HG03139 (cell line): Measurements from ENCODE around the gene C4orf51.
"Not testable (repeated sequence)": the region's sequence is repeated elsewhere in the genome, so short reads cannot be mapped to it uniquely, and the experiment has no call there.

ENCODE experiments used
- ATAC-seq: cut with Tn5 transposase; IDR thresholded peaks from one replicate; pipeline ENCODE4 v1.9.1; 2021; ENCODE audit not compliant: unreplicated experiment

The C4orf51 gene

DNA sequence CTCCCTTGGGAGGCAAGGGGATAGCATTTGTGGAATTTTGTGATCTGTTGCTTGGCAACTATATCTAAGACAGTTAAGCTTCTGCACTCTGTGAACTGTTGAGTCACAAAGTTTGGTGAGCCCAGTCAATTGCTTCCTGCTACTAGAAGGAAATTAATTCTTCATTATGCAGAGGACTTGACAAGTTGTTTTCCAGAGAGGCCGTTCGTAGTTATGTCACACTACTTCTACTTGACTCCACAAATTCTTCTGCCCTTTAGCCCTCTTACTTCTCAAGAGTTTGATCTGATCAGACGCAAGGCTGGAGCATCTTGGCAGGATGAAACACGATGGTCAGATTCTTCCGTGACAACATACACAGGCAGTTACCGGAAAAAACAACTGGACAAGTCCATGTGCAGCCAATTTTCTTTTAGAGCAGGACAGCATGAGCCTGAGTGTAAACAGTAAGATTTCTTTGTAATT is at the start of gene C4orf51:
Gene C4orf51, plus strand, starts transcription at position 156 of the 465 bp plus-strand sequence. Its CDS starts 58 bp downstream, at position 214.
- ATAC-seq: no peak

DNA sequence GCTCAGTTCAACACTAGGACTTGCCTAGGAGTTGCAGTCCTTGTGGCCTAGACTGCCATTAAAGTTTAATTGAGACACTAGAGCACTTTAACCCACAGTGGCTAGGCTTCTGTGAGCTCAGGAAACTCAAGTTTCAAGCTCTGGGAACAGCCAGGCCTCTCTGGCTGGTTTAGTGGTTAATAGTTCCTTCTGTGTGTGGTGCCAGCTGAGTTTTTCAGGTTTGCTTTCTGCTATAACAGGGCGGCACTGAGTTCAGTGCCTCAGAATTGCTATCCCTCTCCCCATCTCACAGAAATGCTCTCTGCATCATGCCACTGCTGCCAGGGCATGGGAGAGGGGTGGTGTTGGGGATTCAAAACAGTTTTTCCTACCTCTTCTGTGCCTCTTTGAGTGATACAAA is 44.8 kb upstream of the C4orf51 start:
- ATAC-seq: no peak

DNA sequence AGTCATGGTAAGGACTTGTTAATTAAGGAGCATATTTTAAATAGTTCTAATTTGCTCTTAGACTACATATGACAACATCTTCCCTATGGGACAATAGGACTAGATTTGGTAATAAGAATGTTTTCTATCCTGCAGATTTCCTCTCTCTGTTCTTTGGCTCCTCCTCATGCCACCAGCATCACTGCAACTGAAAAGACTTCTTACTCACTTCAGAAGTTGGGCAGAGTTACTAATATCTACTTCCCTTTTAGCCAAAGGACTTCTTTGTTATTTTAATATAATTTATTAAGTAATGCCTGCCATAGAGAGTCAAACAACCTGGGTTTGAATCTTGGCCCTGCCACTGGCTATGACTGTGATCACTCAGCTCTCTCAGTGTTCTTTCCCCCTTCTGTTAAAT is 44.3 kb upstream of the C4orf51 start:
- ATAC-seq: no peak

GRCh38 chr4:145639186-145639698 is 40.7 kb upstream of the C4orf51 start:
- no peak for ATAC-seq

DNA sequence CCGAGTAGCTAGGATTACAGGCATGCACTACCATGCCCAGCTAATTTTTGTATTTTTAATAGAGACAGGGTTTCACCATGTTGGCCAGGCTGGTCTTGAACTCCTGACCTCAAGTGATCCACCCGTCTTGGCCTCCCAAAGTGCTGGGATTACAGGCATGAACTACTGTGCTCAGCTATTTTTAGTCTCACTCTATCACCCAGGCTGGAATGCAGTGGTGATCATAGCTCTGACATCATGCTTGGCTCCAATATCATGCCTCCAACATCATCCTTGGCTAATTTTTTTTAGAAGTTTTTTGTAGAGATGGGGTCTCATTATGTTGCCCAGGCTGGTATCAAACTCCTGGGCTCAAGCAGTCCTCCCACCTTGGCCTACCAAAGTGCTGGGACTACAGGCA is 39.7 kb upstream of the C4orf51 start:
- ATAC-seq: not testable (repeated sequence)

DNA sequence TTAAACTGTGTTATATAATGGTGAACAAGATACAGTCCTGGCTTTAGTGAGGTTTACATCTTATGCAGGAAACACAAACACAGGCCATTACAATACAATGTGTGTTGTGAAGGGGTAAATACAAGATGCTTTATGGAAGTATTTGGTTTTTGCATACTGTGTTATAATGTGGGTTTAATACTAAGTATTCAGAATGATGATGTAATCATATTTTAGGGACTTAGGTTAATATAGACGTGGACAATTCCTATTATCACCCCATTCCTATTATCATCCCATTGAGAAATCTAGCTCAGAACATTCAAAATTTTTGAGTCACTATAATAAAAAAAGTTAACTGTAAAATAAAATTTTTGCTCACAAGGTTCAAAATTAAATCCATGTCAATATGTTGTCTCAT is 36.7 kb upstream of the C4orf51 start:
- ATAC-seq: no peak

DNA sequence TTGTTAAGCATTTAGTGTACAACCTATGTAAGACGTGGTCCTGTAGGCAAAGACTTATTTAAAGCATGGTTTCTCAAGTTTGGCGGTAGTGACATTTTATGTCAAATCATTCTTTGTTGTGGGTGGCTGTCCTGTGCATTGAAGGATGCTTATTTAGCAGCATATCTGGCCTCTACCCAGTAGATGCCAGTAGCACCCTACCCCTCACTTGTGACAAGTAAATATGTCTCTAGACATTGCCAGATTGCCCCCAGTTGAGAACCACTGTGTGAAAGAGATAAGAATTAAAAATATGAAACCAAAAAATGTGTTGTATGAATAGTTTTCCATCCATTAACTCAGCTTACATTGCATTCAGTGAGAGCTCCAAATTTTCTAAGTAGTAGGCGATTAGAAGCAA is 35.2 kb upstream of the C4orf51 start:
- ATAC-seq: no peak

- no peak for ATAC-seq
Observed at GRCh38 chr4:145656156-145656555, 23.8 kb upstream of the C4orf51 start.

DNA sequence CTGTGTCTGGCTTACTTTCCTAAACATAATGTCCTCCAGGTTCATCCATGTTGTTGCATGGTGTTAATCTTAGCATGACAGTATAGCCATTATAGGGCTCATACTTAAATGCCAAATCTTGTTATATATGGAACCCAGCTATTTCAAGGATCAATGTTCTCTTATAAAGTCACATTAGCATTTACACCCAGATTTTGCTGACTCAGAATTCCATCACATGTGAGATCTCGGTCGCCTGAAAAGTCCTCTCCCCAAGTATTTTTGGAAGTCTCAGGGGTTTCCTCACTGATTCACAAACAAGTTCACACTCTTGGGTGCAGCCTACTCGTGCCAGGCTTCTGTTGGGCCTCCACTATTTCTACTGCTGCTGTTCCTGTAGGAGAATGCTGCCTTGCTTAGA is 19.9 kb upstream of the C4orf51 start:
- no peak for ATAC-seq

DNA sequence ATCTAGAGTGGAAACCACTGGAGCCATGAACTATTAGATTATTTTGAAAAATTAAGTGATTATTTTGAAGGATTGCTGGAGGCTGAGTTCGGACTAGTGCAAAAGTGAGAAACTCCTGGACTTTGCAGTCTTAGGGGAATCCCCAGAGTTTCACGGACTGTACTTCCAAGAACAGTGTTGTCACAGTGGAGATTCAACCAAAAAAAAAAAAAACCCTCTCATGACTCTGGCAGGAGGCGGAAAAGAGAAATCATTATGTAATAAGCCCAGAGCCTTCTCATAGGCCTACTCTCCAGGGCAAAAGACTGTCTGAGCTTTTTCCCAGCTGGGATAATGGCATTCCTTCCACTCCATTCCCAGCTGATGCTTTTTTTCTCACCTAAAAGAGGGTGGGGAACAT is 16.8 kb upstream of the C4orf51 start:
- ATAC-seq: no peak

- no peak for ATAC-seq
Observed at GRCh38 chr4:145665773-145666172, 14.2 kb upstream of the C4orf51 start.

DNA sequence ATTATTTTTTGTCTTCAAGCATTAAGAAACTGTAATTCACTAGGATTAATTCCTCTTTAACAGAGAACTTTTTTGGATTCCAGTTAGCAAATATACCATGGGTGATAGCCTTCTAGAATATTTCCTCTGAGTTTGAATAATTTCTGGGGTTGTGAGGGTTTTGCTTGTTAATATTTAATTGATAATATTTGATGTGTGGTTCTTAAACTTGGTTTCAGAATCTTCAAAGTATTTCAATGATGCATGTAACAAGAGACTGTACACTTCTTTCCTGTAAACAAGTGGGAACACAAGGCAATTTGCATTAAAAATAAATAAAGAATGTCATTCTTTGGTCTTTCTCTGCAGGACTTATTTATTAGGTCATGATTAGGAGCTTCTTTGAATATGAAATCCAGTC is 9.5 kb upstream of the C4orf51 start:
- no peak for ATAC-seq

DNA sequence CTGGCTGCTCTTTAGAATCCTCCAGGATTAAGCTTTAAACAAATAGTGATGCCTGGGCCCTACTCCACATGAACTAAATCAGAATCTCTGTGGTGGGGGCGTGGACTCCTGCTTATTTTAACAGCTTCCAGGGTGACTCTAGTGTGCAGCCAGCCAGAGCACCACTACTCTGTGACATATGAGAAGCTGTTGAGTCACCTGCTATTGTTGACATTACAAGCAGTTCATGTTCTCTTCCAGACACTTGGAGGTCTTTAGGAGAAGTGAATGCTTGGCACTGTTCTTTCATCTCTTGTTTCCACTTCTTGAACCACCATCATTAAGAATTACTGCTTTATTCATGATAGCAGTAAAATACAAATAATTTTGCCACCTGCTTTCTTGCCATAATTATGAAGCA is 426 bp upstream of the C4orf51 start:
- ATAC-seq: no peak

- no peak for ATAC-seq
Observed at GRCh38 chr4:145680902-145681301, 956 bp downstream of the C4orf51 start.

DNA sequence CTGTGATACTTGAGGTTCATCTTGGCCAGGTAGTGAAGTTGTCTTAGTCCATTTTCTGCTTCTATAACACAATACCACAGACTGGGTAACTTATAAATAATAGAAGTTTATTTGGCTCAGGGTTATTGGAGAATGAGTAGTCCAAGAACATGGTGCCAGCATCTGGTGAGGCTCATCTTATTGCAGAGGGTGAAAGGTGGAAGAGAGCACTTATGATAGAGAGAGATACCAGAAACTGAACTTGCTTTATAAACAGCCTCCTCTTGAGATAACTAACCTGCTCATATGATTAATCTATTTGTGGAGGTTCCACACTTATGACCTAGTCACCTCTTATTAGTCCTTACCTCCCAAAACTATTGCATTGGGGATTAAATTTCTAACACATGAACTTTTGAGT is 1.6 kb downstream of the C4orf51 start:
- ATAC-seq: no peak

DNA sequence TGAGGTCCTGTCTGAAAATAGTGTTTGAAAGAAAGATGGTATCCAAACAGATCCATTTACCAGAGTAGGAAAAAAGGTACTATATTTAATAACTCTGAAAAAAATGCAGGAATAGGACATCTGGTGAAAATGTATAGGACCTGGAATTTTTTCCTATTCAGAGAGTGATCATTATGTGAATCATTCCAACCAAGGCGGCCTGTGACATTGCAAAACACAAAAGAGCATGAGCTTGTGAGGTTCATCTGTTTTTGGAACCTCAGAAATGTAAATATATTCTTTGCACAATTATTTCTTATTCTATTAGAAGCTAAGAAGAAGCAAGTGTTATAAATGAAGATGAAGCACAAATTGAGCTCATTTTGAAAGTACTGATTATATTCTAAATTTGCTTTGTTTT is 2.0 kb downstream of the C4orf51 start:
- ATAC-seq: no peak

DNA sequence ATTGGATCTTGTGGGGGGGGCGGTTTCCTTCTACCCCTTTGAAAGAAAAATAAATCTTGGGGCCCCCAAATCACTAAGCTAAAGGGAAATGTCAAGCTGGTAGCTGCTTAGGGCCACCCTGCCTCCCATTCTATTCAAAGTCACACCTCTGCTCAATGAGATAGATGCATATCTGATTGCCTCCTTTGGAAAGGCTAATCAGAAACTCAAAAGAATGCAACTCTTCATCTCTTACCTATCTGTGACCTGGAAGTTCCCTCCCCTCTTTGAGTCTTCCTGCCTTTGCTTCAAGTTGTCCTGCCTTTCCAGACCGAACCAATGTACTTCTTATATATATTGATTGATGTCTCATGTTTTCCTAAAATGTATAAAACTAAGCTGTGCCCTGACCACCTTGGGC is 7.0 kb downstream of the C4orf51 start:
- no peak for ATAC-seq

- no peak for ATAC-seq
Observed at GRCh38 chr4:145690610-145691009, 10.7 kb downstream of the C4orf51 start.

DNA sequence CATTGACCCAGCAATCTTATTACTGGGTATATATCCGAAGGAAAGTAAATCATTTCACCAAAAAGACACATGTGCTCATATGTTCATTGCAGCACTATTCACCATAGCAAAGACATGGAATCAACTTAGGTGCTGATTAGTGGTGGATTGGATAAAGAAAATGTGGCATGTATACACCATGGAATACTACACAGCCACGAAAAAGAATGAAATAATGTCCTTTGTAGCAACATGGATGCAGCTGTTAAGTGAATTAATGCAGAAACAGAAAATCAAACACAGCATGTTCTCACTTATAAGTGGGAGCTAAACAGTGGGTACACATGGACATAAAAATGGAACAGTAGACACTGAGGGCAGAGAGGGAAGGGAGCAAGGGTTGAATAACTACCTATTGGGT is 11.5 kb downstream of the C4orf51 start:
- not testable (repeated sequence) for ATAC-seq

- ATAC-seq: no peak
Observed at GRCh38 chr4:145694929-145695328, 15.0 kb downstream of the C4orf51 start.

GRCh38 chr4:145697332-145697731 is 17.4 kb downstream of the C4orf51 start:
- no peak for ATAC-seq

GRCh38 chr4:145698507-145698906 is 18.6 kb downstream of the C4orf51 start:
- no peak for ATAC-seq

- ATAC-seq: no peak
Observed at GRCh38 chr4:145703850-145704497, 24.0 kb downstream of the C4orf51 start.
